ENCODE results near the gene VKORC1L1. TPM values are rescaled to one million over a fixed set of nuclear protein-coding genes. Genes with fewer than 3 reads are reported as not detected.

VKORC1L1 gene
- total RNA-seq, 2 donors from 2014 or later: 21.3 to 26.0 TPM

DNA sequence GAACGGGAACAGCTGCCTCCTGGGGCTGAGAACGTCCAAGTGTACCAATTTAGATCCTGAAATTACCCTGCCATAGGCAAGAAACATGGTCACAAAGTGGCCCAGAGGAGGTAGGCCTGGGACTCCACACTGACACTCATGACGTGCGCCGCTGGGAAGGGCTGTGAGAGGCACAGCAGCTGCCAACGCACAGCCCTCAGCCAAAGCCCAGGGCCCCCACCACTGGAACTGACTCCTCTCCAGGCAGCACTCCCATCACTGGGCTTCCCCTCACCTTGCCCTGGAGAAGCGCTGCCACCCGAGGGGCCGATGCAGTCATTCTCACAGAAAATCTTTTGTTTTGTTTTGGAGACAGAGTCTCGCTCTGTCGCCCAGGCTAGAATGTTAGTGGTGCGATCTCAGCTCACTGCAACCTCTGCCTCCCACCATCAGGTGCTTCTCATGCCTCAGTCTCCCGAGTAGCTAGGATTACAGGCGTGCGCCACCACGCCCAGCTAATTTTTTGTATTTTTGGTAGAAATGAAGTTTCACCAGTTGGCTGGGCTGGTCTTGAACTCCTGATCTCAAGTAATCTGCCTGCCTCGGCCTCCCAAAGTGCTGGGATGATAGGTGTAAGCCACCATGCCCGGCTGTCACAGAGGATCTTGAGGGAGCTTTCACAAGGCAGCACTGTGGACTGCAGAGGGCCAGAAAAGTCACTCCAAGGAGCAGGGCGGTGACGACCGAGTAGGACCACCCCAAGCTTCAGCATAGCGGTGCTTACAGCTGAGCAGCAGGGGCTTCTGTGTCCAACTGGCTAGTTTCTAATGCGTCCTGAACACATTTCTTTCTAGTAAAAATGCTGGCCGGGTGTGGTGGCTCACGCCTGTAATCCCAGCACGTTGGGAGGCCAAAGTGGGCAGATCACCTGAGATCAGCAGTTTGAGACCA, 95.6 kb downstream of the VKORC1L1 start:
- H3K4me3 ChIP-seq: no peak overlapping the region
- no peak overlapping the region for H3K9ac ChIP-seq (ENCODE audit: low read depth in 2 of 2, low read length in 2 of 2)
- intact Hi-C loops (cut with DNase I): no loop called here

DNA sequence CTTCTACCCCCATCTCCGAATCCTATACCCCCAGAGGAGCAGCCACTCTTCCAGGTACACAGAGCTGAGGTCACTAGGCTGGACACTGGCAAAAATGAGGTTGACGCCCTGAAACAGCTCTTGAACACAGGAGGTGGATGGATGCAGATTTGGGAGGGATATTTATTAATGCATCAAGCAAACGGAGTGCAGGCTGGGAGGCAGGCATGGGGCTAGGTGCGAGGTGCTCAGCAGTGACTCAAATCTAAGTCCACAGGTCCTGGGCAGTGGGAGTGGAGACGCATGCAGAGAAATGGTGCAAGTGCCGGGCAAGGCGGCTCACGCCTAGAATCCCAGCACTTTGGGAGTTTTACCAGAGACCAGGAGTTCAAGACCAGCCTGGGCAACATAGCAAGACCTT, 98.1 kb downstream of the VKORC1L1 start:
- Histone ChIP-seq H3K9ac (ENCODE audit: low read depth in 2 of 2, low read length in 2 of 2) (no peak overlapping the region), H3K4me1 (no peaks in the 10 kb centered on the region), H3K27me3 (no peaks in the 10 kb centered on the region), H3K9me3 (no peaks in the 10 kb centered on the region), H3K27ac (no peak overlapping the region), H3K36me3 (peaks cover 23% of the 10 kb centered on the region), H3K4me3 (no peak overlapping the region)
- TF ChIP-seq, protein P1, sequence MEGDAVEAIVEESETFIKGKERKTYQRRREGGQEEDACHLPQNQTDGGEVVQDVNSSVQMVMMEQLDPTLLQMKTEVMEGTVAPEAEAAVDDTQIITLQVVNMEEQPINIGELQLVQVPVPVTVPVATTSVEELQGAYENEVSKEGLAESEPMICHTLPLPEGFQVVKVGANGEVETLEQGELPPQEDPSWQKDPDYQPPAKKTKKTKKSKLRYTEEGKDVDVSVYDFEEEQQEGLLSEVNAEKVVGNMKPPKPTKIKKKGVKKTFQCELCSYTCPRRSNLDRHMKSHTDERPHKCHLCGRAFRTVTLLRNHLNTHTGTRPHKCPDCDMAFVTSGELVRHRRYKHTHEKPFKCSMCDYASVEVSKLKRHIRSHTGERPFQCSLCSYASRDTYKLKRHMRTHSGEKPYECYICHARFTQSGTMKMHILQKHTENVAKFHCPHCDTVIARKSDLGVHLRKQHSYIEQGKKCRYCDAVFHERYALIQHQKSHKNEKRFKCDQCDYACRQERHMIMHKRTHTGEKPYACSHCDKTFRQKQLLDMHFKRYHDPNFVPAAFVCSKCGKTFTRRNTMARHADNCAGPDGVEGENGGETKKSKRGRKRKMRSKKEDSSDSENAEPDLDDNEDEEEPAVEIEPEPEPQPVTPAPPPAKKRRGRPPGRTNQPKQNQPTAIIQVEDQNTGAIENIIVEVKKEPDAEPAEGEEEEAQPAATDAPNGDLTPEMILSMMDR (IDR thresholded peaks at IDR 0.05): no peak
- no peak for DNase-seq
- intact Hi-C loops (cut with DNase I): no loop called here

More for the DNA sequence above, 95.6 kb downstream of the VKORC1L1 start:
- Histone ChIP-seq H3K27ac (no peak overlapping the region), H3K36me3 (peaks cover 15% of the 10 kb centered on the region), H3K9me3 (no peaks in the 10 kb centered on the region), H3K27me3 (no peaks in the 10 kb centered on the region), H3K4me1 (no peaks in the 10 kb centered on the region)
- TF ChIP-seq, protein P1 (IDR thresholded peaks at IDR 0.05): no peak
- no peak for DNase-seq

DNA sequence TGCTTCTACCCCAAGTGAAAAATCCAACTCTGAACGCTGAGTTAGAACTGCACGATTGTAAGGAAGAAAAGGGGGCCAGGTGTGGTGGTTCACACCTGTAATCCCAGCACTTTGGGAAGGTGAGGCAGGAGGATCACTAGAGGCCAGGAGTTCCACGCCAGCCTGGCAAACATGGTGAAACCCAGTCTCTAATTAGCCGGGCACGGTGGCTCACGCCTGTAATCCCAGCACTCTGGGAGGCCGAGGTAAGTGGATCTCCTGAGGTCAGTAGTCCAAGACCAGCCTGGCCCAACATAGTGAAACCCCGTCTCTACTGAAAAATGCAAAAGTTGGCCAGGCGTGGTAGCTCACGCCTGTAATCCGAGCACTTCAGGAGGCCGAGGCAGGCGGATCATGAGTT, 100.1 kb downstream of the VKORC1L1 start:
- Histone ChIP-seq H3K27ac (no peak overlapping the region), H3K9me3 (no peaks in the 10 kb centered on the region), H3K4me1 (no peaks in the 10 kb centered on the region), H3K27me3 (no peaks in the 10 kb centered on the region), H3K4me3 (no peak overlapping the region), H3K36me3 (peaks cover 13% of the 10 kb centered on the region), H3K9ac (ENCODE audit: low read depth in 2 of 2, low read length in 2 of 2) (no peak overlapping the region)
- intact Hi-C loops (cut with DNase I): no loop called here
- TF ChIP-seq, protein P1 (IDR thresholded peaks at IDR 0.05): no peak
- DNase-seq: no peak

DNA sequence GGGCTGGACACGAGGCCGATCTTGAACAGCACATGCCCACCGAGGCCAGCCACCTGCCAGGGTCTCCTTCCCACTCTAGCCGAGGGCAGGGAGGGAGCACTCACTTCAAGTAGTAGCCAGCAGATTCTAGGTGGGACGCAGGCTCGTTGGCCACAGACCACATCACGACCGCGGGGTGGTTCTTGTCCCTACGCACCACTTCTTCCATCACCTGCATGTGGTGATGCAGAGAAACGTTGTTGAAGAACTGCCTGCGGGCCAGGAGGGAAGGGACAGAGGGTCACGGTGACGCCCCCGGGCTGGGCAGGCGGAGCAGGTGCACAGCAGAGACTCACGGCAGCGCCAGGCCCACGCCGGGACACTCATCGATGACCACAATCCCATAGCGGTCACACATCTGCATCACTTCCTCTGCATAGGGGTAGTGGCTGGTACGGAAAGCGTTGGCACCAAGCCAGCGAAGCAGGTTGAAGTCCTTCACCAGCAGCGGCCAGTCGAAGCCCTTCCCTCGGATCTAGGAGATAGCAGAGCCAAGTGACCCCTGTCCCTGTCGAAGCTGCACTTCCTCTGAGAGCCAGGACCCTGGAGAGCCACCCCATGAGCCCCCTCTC, 101.4 kb downstream of the VKORC1L1 start:
- Histone ChIP-seq H3K9me3 (no peaks in the 10 kb centered on the region), H3K4me3 (no peak overlapping the region), H3K9ac (ENCODE audit: low read depth in 2 of 2, low read length in 2 of 2) (no peak overlapping the region), H3K27me3 (no peaks in the 10 kb centered on the region), H3K36me3 (peaks cover 13% of the 10 kb centered on the region), H3K27ac (no peak overlapping the region), H3K4me1 (no peaks in the 10 kb centered on the region)
- intact Hi-C loops (cut with DNase I): no loop called here
- no peak for DNase-seq
- TF ChIP-seq, protein P1 (IDR thresholded peaks at IDR 0.05): no peak

DNA sequence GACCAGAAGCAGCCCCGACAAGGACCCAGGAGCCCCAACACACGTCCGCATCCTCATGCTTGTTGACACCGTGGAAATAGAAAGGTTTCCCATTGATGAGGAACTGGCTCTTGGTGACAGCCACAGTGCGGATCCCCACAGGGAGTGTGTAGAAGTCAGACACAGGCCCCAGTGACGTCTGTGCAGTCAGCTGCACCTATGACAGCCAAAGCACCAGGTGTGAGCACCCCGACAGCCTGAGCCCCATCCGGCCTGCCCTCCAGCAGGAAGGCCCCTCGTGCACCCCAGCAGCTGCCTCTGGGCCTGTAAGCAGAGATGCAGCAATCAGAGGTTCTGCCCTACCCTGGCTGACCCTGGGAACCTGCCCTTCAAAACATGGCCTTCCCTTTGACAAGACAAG, 102.0 kb downstream of the VKORC1L1 start:
- no peaks in the 10 kb centered on the region for H3K4me1 ChIP-seq
- intact Hi-C loops (cut with DNase I): no loop called here
- H3K36me3 ChIP-seq: peaks cover 13% of the 10 kb centered on the region
- TF ChIP-seq, protein P1 (IDR thresholded peaks at IDR 0.05): no peak
- H3K27ac ChIP-seq: no peak overlapping the region
- no peaks in the 10 kb centered on the region for H3K27me3 ChIP-seq
- no peak overlapping the region for H3K4me3 ChIP-seq
- H3K9me3 ChIP-seq: no peaks in the 10 kb centered on the region
- no peak for DNase-seq
- no peak overlapping the region for H3K9ac ChIP-seq (ENCODE audit: low read depth in 2 of 2, low read length in 2 of 2)

All from colonic mucosa (tissue), 4 donors.